Endothelial cell of umbilical vein (primary cell): Measurements from ENCODE around the gene CABLES1. TPM values are rescaled to one million over a fixed set of nuclear protein-coding genes. Genes with fewer than 3 reads are reported as not detected.

Experiments
- BruUV-seq: library from RNA; stranded (reverse); fragments of 400-500 nt; replicated peaks from 2 replicates; lab custom pipeline; 2021; lab: Mats Ljungman, UMichigan
- CTCF ChIA-PET: fragments of 300-600, 350-600 bp; sonication (Branson Sonifier 250); formaldehyde crosslinking; loops from one replicate; lab custom pipeline; 2021; ENCODE audit warnings: antibody characterized with exemption, inconsistent platforms; lab: Charles Lee
- POLR2A ChIA-PET: fragments of 300-600, 350-600 bp; sonication (Branson Sonifier 250); formaldehyde crosslinking; loops from one replicate; lab custom pipeline; 2021; ENCODE audit warnings: antibody characterized with exemption, inconsistent platforms; lab: Charles Lee
- DNase-seq: peaks from one replicate; pipeline ENCODE4 v3.0.0-alpha.2; 2011; ENCODE audit warnings: low read depth, low spot score
- FAIRE-seq: peaks from 2 replicates; lab custom pipeline; 2011; peaks lifted over from hg19 to GRCh38; lab: Jason Lieb, UNC
- H2AFZ ChIP-seq: 2 replicates; pipeline ENCODE4 v1.6.0; 2012; ENCODE audit warnings: low read depth, low read length, control low read depth, inconsistent platforms
- H3K27ac ChIP-seq: 2 replicates; pipeline ENCODE4 v1.5.1; 2011; ENCODE audit warnings: low read depth, mild to moderate bottlenecking, control low read depth, low read length, moderate library complexity; ENCODE audit not compliant: insufficient read depth
- H3K27me3 ChIP-seq, 2 experiments: 2 replicates each; pipeline versions ENCODE4 v1.6.0 to v1.6.1; 2011; ENCODE audit warnings: low read length in 2 of 2, mixed read lengths in 1 of 2; ENCODE audit not compliant: control insufficient read depth in 2 of 2, insufficient read depth in 2 of 2
- H3K36me3 ChIP-seq, 2 experiments: 2 replicates in 1 of 2; 3 replicates in 1 of 2; pipeline ENCODE4 v1.5.1; 2011; ENCODE audit warnings: low read length in 2 of 2, mild to moderate bottlenecking in 1 of 2, moderate library complexity in 1 of 2; ENCODE audit not compliant: control insufficient read depth in 2 of 2, insufficient read depth in 2 of 2; ENCODE audit errors: extremely low read depth in 1 of 2
- H3K4me1 ChIP-seq: 3 replicates; pipeline ENCODE4 v1.5.1; 2011; ENCODE audit warnings: mild to moderate bottlenecking, low read length; ENCODE audit not compliant: control insufficient read depth, insufficient read depth; ENCODE audit errors: extremely low read depth
- H3K4me2 ChIP-seq: 2 replicates; pipeline ENCODE4 v1.6.1; 2011; ENCODE audit warnings: low read length, control low read depth, mixed read lengths; ENCODE audit not compliant: insufficient read depth
- H3K4me3 ChIP-seq, 3 experiments: fragments of 200-600 bp in 1 of 3; sonication (generic), shearing (Covaris generic) in 1 of 3; replicated peaks in 1 of 3; 2 replicates each; pipeline ENCODE4 v1.5.1; 2011 to 2016; ENCODE audit warnings: control low read depth in 3 of 3, low read length in 3 of 3, mild to moderate bottlenecking in 2 of 3, inconsistent platforms in 1 of 3, low read depth in 1 of 3, moderate library complexity in 1 of 3; ENCODE audit not compliant: insufficient read depth in 1 of 3
- H3K79me2 ChIP-seq: 2 replicates; pipeline ENCODE4 v1.6.0; 2012; ENCODE audit warnings: low read length, inconsistent platforms; ENCODE audit not compliant: control insufficient read depth, insufficient read depth
- H3K9ac ChIP-seq: replicated peaks from 2 replicates; pipeline ENCODE3; 2011; ENCODE audit warnings: low read length, control low read depth; ENCODE audit not compliant: insufficient read depth; ENCODE audit errors: extremely low read depth
- H3K9me1 ChIP-seq: replicated peaks from 3 replicates; pipeline ENCODE4 v1.6.0; 2011; ENCODE audit warnings: mild to moderate bottlenecking, low read length; ENCODE audit not compliant: control insufficient read depth, insufficient read depth; ENCODE audit errors: extremely low read depth
- H3K9me3 ChIP-seq: replicated peaks from 2 replicates; pipeline ENCODE4 v1.5.1; 2012; ENCODE audit warnings: low read length, inconsistent platforms; ENCODE audit not compliant: control insufficient read depth, insufficient read depth
- H4K20me1 ChIP-seq: replicated peaks from 2 replicates; pipeline ENCODE3; 2011; ENCODE audit warnings: mild to moderate bottlenecking, low read length; ENCODE audit not compliant: control insufficient read depth, insufficient read depth; ENCODE audit errors: extremely low read depth
- CTCF ChIP-seq, 2 donors: IDR thresholded peaks; 1 replicate in 1 of 2; 2 replicates in 1 of 2; pipeline ENCODE4 v1.5.1; 2011; ENCODE audit warnings: low read length in 2 of 2, mild to moderate bottlenecking in 2 of 2, moderate library complexity in 2 of 2, control low read depth in 1 of 2, inconsistent platforms in 1 of 2, low read depth in 1 of 2; ENCODE audit not compliant: insufficient read depth in 1 of 2; ENCODE audit errors: extremely low read depth in 1 of 2
- EZH2 ChIP-seq: IDR thresholded peaks from 2 replicates; pipeline ENCODE4 v1.6.1; 2012; ENCODE audit warnings: borderline replicate concordance, low read depth, mild to moderate bottlenecking, moderate library complexity, low read length, inconsistent platforms; ENCODE audit not compliant: severe bottlenecking
- FOS ChIP-seq: IDR thresholded peaks from 2 replicates; pipeline ENCODE4 v1.6.1; 2011; ENCODE audit warnings: mild to moderate bottlenecking, low read length, moderate library complexity, borderline replicate concordance; ENCODE audit not compliant: insufficient read depth
- GATA2 ChIP-seq: IDR thresholded peaks from 2 replicates; pipeline ENCODE4 v1.7.0; 2011; ENCODE audit warnings: low read depth, mild to moderate bottlenecking, moderate library complexity, mixed read lengths, low read length; ENCODE audit not compliant: insufficient read length, insufficient read depth
- JUN ChIP-seq: IDR thresholded peaks from 2 replicates; pipeline ENCODE4 v1.6.1; 2011; ENCODE audit warnings: borderline replicate concordance, low read depth; ENCODE audit not compliant: insufficient read length, insufficient read depth
- MAX ChIP-seq: IDR thresholded peaks from 2 replicates; pipeline ENCODE4 v1.6.1; 2011; ENCODE audit not compliant: insufficient read depth, insufficient read length
- MYC ChIP-seq: IDR thresholded peaks from one replicate; pipeline ENCODE4 v1.6.1; 2011; ENCODE audit warnings: mild to moderate bottlenecking, low read depth, low read length
- POLR2A ChIP-seq: IDR thresholded peaks from 2 replicates; pipeline ENCODE4 v1.6.1; 2012; ENCODE audit warnings: low read depth, mild to moderate bottlenecking, control low read depth, low read length
- POLR2AphosphoS5 ChIP-seq: IDR thresholded peaks from 2 replicates; pipeline ENCODE4 v1.6.1; 2012; ENCODE audit warnings: low read depth, mild to moderate bottlenecking, control low read depth, low read length, moderate library complexity; ENCODE audit not compliant: insufficient read depth
- dilution Hi-C: fragments of 300-500 bp; cut with MboI; formaldehyde crosslinking; loops from one replicate; pipeline ENCODE4 v1.15.0; 2019; ENCODE audit warnings: low sequenced_read_pairs; ENCODE audit not compliant: extremely low pct_ligation_motif_present
- intact Hi-C: fragments of 100-400 bp; cut with micrococcal nuclease; formaldehyde crosslinking; loops from one replicate; pipeline ENCODE4 v1.10.0; 2022
- polyA plus RNA-seq, 4 experiments: library from polyadenylated mRNA; depleted of rRNA in 3 of 4; stranded (reverse) in 3 of 4; unstranded in 1 of 4; fragments of >200 nt; gene quantifications; 2 replicates each; pipeline versions ENCODE4 v1.2.1 to v1.2.3, GENCODE V29; 2011 to 2012; ENCODE audit warnings: missing spikeins in 1 of 4
- total RNA-seq: library from RNA; stranded (reverse); gene quantifications from 2 replicates; pipeline ENCODE4 v1.2.3, GENCODE V29; 2021

Gene CABLES1
- total and polyA plus RNA-seq, 2 donors (not counting 3 experiments of a cell fraction or from before 2014, with no cell fraction given) = 40.2 to 71.1 TPM

GRCh38 chr18:23226930-23227725, 91.8 kb downstream of the CABLES1 start:
- Histone ChIP-seq H3K4me1 (peaks cover 67% of the 10 kb centered on the region), H2AFZ (peak overlapping the region; percentile 5), H3K79me2 (no peaks in the 10 kb centered on the region), H3K36me3 (peaks cover 0 to 3% of the 10 kb centered on the region in 2 experiments), H3K27ac (peak overlapping the region; percentile 98), H4K20me1 (no peaks in the 10 kb centered on the region), H3K9ac (peak overlapping the region; percentile 60), H3K4me2 (peak overlapping the region; percentile 33), H3K27me3 (no peaks in the 10 kb centered on the region), H3K9me3 (no peaks in the 10 kb centered on the region), H3K9me1 (no peaks in the 10 kb centered on the region), H3K4me3 (no peak overlapping the region)
- ChIA-PET CTCF (interaction anchor here (0.7 to 5.8 kb wide), 12 partner anchors 10 to 184 kb away, joined by 3 to 42 read pairs (median 4); no protein-coding TSS in a partner anchor), POLR2A (interaction anchor here (0.7 kb wide), 1 partner anchor 16 kb away, joined by 4 read pairs; no protein-coding TSS in a partner anchor)
- intact Hi-C loops (loop anchor here (1.0 to 2.0 kb wide), 6 partner anchors 33 to 151 kb away; partner anchors contain the start of gene CABLES1), dilution Hi-C loops (no loop called here)
- no TSS peak for BruUV-seq
- DNase-seq (peak; percentile 96), FAIRE-seq (peak; percentile 58)
- TF ChIP-seq GATA2 (peak; percentile 55), JUN (peak; percentile 97), POLR2AphosphoS5 (peak; percentile 31), FOS (peak; percentile 89), MAX (peak; percentile 45), MYC (no peak), EZH2 (no peak), POLR2A (no peak), CTCF (IDR thresholded peaks at IDR 0.05; ENCODE audit: extremely low read depth in 1 of 2, insufficient read depth in 1 of 2, low read depth in 1 of 2, low read length in 2 of 2) (no peak)
